SK-N-SH treated with all-trans-retinoic acid at 6 μM for 48 hours (cell line): ENCODE results near the gene MINAR2.

ENCODE experiments used
- ATAC-seq: fragments of 200-7000 bp; cut with Tn5 transposase; 3 replicates; pipeline ENCODE4 v1.9.1; 2020; ENCODE audit warnings: mild to moderate bottlenecking, moderate library complexity
- ARNTL ChIP-seq: fragments of 450-650 bp; formaldehyde crosslinking; IDR thresholded peaks from 2 replicates; pipeline ENCODE4 v1.5.0; 2020; ENCODE audit warnings: low read depth, mild to moderate bottlenecking, moderate library complexity, borderline replicate concordance
- BACH2 ChIP-seq: fragments of 250-450 bp; sonication (Bioruptor Pico); IDR thresholded peaks from 2 replicates; pipeline ENCODE4 v1.9.0; 2021; ENCODE audit warnings: mild to moderate bottlenecking, borderline replicate concordance
- CSDC2 ChIP-seq: fragments of 250-450 bp; sonication (Bioruptor Pico); IDR thresholded peaks from 2 replicates; pipeline ENCODE4 v1.5.0; 2020; ENCODE audit warnings: mild to moderate bottlenecking, moderate library complexity
- ESRRG ChIP-seq: fragments of 250-450 bp; sonication (Bioruptor Pico); IDR thresholded peaks from 2 replicates; pipeline ENCODE4 v1.6.1; 2021; ENCODE audit warnings: mild to moderate bottlenecking
- GLIS3 ChIP-seq: fragments of 250-450 bp; sonication (Bioruptor Pico); IDR thresholded peaks from 2 replicates; pipeline ENCODE4 v1.5.0; 2020; ENCODE audit warnings: mild to moderate bottlenecking, moderate library complexity
- ISL1 ChIP-seq: fragments of 250-450 bp; sonication (Bioruptor Pico); IDR thresholded peaks from 2 replicates; pipeline ENCODE4 v2.1.2; 2022; ENCODE audit warnings: mild to moderate bottlenecking, moderate library complexity
- OSR1 ChIP-seq: fragments of 250-450 bp; sonication (Bioruptor Pico); IDR thresholded peaks from 2 replicates; pipeline ENCODE4 v1.8.0; 2022; ENCODE audit warnings: moderate library complexity, mild to moderate bottlenecking, inconsistent platforms
- PPARA ChIP-seq: fragments of 250-450 bp; sonication (Bioruptor Pico); IDR thresholded peaks from 2 replicates; pipeline ENCODE4 v1.5.0; 2020; ENCODE audit warnings: mild to moderate bottlenecking, borderline replicate concordance
- RARB ChIP-seq: fragments of 250-450 bp; sonication (Bioruptor Pico); IDR thresholded peaks from 2 replicates; pipeline ENCODE4 v1.8.0; 2021; ENCODE audit warnings: mild to moderate bottlenecking, moderate library complexity
- SNAI2 ChIP-seq: fragments of 250-450 bp; sonication (Bioruptor Pico); IDR thresholded peaks from 2 replicates; pipeline ENCODE4 v1.5.0; 2020; ENCODE audit warnings: mild to moderate bottlenecking, moderate library complexity
- TCF4 ChIP-seq: fragments of 250-450 bp; sonication (Bioruptor Pico); IDR thresholded peaks from 2 replicates; pipeline ENCODE4 v1.8.0; 2021; ENCODE audit warnings: mild to moderate bottlenecking, moderate library complexity, borderline replicate concordance
- TOX ChIP-seq: fragments of 250-450 bp; sonication (Bioruptor Pico); IDR thresholded peaks from 2 replicates; pipeline ENCODE4 v1.8.0; 2021; ENCODE audit warnings: mild to moderate bottlenecking, moderate library complexity, borderline replicate concordance
- ZC3H10 ChIP-seq: fragments of 250-450 bp; sonication (Bioruptor Pico); IDR thresholded peaks from 2 replicates; pipeline ENCODE4 v1.5.1; 2021; ENCODE audit warnings: mild to moderate bottlenecking, moderate library complexity
- ZFP3 ChIP-seq: fragments of 250-450 bp; sonication (Bioruptor Pico); IDR thresholded peaks from 2 replicates; pipeline ENCODE4 v1.5.0; 2020; ENCODE audit warnings: mild to moderate bottlenecking, moderate library complexity
- ZFP30 ChIP-seq: fragments of 450-650 bp; formaldehyde crosslinking; IDR thresholded peaks from 2 replicates; pipeline ENCODE4 v1.5.0; 2022; ENCODE audit warnings: mild to moderate bottlenecking, moderate library complexity
- ZNF565 ChIP-seq: fragments of 450-650 bp; formaldehyde crosslinking; conservative IDR thresholded peaks from 2 replicates; pipeline ENCODE4 v1.5.0; 2020; ENCODE audit warnings: low read depth, mild to moderate bottlenecking, moderate library complexity
- ZNF70 ChIP-seq: fragments of 450-650 bp; formaldehyde crosslinking; IDR thresholded peaks from 2 replicates; pipeline ENCODE4 v1.5.0; 2020; ENCODE audit warnings: mild to moderate bottlenecking, moderate library complexity
- ZNF8 ChIP-seq: fragments of 450-650 bp; formaldehyde crosslinking; IDR thresholded peaks from 2 replicates; pipeline ENCODE4 v1.5.0; 2020; ENCODE audit warnings: mild to moderate bottlenecking, moderate library complexity
- TF ChIP-seq, protein P1 (sequence below): fragments of 250-450 bp; sonication (Bioruptor Pico); IDR thresholded peaks from 2 replicates; pipeline ENCODE4 v1.8.0; 2021; ENCODE audit warnings: low read depth, mild to moderate bottlenecking, moderate library complexity, borderline replicate concordance
- TF ChIP-seq, protein P2 (sequence below): fragments of 250-450 bp; sonication (Bioruptor Pico); IDR thresholded peaks from 2 replicates; pipeline ENCODE4 v1.5.1; 2020; ENCODE audit warnings: low read depth, mild to moderate bottlenecking, moderate library complexity
- TF ChIP-seq, protein P3 (sequence below): fragments of 250-450 bp; sonication (Bioruptor Pico); IDR thresholded peaks from 2 replicates; pipeline ENCODE4 v1.8.0; 2020; ENCODE audit warnings: mild to moderate bottlenecking, moderate library complexity, borderline replicate concordance
- TF ChIP-seq, protein P4 (sequence below): fragments of 250-450 bp; sonication (Bioruptor Pico); IDR thresholded peaks from 2 replicates; pipeline ENCODE4 v1.5.1; 2021; ENCODE audit warnings: mild to moderate bottlenecking, moderate library complexity
- TF ChIP-seq, protein P5 (sequence below): fragments of 250-450 bp; sonication (Bioruptor Pico); IDR thresholded peaks from 2 replicates; pipeline ENCODE4 v1.5.0; 2020; ENCODE audit warnings: mild to moderate bottlenecking, moderate library complexity

MINAR2 gene

DNA sequence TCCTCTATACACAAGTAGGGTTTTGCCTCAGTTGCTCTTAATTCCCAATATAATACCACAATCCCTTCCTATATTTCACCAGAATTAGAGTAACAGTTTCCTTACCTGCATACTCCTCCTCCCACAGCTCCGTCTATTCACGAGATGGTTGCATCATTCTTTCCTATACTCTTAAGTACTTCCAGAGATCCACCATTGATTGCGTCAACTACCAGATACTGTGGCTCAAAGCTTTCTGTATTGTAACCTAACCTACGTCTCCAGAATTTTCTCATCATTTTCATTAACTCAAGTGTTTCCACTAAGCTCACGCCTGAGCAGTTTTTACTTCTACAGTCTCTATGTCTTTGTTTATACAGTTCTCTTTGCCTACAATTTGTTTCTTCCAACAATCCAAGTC lies 31.2 kb upstream of the MINAR2 start:
- no peak for TF ChIP-seq ZFP30 (CRISPR knock-in tag)
- no peak for TF ChIP-seq ZNF70 (CRISPR knock-in tag)
- TF ChIP-seq RARB (CRISPR knock-in tag): no peak
- TF ChIP-seq OSR1 (CRISPR knock-in tag): no peak
- TF ChIP-seq ZNF565 (CRISPR knock-in tag): no peak
- TF ChIP-seq BACH2 (CRISPR knock-in tag): no peak
- no peak for ATAC-seq

DNA sequence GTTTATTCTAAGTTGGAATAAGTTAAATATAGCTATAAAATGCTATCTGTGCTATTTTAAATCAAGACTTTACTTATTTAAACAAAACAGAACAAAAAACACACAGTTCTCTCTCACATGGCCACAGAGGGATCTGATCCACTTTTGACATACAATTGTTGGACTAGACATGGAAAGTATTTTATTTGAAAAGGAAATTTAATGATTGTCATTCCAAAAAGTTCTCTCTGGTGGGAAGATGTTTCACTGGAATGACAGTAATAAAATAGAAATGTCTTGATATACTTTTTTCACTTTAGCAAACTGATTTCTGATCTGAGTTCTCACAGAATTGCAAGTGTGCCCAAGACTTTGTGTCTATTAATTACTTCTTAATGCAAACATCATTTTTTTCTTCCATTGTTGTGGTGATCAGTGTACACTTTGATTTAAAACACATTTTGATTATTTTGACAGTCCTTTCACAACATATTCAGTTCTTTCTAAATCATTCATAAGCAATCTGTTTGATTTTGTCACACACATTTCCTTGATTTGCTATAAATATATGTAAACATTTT lies 30.1 kb upstream of the MINAR2 start:
- no peak for ATAC-seq

DNA sequence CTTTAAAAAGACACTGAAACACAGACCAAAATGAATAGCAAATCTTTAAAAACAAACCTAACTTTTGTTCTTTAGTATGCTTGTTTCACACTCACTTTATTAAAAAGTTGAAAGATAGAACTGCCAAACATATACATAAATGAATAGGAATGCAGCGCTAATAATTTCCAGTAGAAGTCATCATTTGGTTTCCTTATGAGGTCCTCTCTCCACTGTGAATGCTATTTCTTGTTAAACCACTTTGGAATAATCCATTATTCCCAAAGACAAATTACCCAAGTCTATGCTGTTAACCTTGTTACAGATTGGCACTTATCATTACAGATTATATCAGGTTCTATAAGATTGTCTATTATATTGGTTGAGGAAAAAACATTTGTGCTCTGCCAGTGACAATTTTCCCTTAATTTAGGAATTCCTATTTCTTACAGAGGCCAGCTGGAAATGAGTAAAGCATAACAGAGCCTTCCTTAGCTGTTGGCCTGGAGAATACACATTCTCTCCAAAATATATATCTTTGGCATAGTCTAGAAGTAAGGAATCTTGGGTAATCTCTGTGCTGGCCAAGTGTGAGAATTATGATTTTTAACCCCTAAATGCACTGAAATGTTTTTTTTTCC lies 29.3 kb upstream of the MINAR2 start:
- ATAC-seq: no peak
- TF ChIP-seq, protein P1, sequence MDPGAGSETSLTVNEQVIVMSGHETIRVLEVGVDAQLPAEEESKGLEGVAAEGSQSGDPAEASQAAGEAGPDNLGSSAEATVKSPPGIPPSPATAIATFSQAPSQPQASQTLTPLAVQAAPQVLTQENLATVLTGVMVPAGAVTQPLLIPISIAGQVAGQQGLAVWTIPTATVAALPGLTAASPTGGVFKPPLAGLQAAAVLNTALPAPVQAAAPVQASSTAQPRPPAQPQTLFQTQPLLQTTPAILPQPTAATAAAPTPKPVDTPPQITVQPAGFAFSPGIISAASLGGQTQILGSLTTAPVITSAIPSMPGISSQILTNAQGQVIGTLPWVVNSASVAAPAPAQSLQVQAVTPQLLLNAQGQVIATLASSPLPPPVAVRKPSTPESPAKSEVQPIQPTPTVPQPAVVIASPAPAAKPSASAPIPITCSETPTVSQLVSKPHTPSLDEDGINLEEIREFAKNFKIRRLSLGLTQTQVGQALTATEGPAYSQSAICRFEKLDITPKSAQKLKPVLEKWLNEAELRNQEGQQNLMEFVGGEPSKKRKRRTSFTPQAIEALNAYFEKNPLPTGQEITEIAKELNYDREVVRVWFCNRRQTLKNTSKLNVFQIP (CRISPR knock-in tag): no peak
- TF ChIP-seq, protein P2, sequence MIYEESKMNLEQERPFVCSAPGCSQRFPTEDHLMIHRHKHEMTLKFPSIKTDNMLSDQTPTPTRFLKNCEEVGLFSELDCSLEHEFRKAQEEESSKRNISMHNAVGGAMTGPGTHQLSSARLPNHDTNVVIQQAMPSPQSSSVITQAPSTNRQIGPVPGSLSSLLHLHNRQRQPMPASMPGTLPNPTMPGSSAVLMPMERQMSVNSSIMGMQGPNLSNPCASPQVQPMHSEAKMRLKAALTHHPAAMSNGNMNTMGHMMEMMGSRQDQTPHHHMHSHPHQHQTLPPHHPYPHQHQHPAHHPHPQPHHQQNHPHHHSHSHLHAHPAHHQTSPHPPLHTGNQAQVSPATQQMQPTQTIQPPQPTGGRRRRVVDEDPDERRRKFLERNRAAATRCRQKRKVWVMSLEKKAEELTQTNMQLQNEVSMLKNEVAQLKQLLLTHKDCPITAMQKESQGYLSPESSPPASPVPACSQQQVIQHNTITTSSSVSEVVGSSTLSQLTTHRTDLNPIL (CRISPR knock-in tag): no peak
- no peak for TF ChIP-seq CSDC2
- no peak for TF ChIP-seq ISL1
- no peak for TF ChIP-seq SNAI2 (CRISPR knock-in tag)
- TF ChIP-seq PPARA: no peak
- TF ChIP-seq ZFP30 (CRISPR knock-in tag): no peak
- TF ChIP-seq, protein P3, sequence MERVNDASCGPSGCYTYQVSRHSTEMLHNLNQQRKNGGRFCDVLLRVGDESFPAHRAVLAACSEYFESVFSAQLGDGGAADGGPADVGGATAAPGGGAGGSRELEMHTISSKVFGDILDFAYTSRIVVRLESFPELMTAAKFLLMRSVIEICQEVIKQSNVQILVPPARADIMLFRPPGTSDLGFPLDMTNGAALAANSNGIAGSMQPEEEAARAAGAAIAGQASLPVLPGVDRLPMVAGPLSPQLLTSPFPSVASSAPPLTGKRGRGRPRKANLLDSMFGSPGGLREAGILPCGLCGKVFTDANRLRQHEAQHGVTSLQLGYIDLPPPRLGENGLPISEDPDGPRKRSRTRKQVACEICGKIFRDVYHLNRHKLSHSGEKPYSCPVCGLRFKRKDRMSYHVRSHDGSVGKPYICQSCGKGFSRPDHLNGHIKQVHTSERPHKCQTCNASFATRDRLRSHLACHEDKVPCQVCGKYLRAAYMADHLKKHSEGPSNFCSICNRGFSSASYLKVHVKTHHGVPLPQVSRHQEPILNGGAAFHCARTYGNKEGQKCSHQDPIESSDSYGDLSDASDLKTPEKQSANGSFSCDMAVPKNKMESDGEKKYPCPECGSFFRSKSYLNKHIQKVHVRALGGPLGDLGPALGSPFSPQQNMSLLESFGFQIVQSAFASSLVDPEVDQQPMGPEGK: no peak
- TF ChIP-seq ZNF8 (CRISPR knock-in tag): no peak
- no peak for TF ChIP-seq ZNF70 (CRISPR knock-in tag)
- TF ChIP-seq, protein P4, sequence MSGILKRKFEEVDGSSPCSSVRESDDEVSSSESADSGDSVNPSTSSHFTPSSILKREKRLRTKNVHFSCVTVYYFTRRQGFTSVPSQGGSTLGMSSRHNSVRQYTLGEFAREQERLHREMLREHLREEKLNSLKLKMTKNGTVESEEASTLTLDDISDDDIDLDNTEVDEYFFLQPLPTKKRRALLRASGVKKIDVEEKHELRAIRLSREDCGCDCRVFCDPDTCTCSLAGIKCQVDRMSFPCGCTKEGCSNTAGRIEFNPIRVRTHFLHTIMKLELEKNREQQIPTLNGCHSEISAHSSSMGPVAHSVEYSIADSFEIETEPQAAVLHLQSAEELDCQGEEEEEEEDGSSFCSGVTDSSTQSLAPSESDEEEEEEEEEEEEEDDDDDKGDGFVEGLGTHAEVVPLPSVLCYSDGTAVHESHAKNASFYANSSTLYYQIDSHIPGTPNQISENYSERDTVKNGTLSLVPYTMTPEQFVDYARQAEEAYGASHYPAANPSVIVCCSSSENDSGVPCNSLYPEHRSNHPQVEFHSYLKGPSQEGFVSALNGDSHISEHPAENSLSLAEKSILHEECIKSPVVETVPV (CRISPR knock-in tag): no peak
- no peak for TF ChIP-seq ZC3H10 (CRISPR knock-in tag)
- no peak for TF ChIP-seq ZFP3 (CRISPR knock-in tag)
- TF ChIP-seq OSR1 (CRISPR knock-in tag): no peak
- TF ChIP-seq ESRRG: no peak
- TF ChIP-seq ARNTL: no peak
- no peak for TF ChIP-seq BACH2 (CRISPR knock-in tag)
- TF ChIP-seq, protein P5, sequence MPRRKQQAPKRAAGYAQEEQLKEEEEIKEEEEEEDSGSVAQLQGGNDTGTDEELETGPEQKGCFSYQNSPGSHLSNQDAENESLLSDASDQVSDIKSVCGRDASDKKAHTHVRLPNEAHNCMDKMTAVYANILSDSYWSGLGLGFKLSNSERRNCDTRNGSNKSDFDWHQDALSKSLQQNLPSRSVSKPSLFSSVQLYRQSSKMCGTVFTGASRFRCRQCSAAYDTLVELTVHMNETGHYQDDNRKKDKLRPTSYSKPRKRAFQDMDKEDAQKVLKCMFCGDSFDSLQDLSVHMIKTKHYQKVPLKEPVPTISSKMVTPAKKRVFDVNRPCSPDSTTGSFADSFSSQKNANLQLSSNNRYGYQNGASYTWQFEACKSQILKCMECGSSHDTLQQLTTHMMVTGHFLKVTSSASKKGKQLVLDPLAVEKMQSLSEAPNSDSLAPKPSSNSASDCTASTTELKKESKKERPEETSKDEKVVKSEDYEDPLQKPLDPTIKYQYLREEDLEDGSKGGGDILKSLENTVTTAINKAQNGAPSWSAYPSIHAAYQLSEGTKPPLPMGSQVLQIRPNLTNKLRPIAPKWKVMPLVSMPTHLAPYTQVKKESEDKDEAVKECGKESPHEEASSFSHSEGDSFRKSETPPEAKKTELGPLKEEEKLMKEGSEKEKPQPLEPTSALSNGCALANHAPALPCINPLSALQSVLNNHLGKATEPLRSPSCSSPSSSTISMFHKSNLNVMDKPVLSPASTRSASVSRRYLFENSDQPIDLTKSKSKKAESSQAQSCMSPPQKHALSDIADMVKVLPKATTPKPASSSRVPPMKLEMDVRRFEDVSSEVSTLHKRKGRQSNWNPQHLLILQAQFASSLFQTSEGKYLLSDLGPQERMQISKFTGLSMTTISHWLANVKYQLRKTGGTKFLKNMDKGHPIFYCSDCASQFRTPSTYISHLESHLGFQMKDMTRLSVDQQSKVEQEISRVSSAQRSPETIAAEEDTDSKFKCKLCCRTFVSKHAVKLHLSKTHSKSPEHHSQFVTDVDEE (CRISPR knock-in tag): no peak
- no peak for TF ChIP-seq TCF4 (CRISPR knock-in tag)
- no peak for TF ChIP-seq TOX (CRISPR knock-in tag)

More for the DNA sequence above, 30.1 kb upstream of the MINAR2 start:
- no peak for TF ChIP-seq GLIS3 (CRISPR knock-in tag)
